HG03575 (cell line): ENCODE data around the gene PRR23E.

Experiments
- ATAC-seq: cut with Tn5 transposase; IDR thresholded peaks from one replicate; pipeline ENCODE4 v1.9.1; 2021; ENCODE audit not compliant: unreplicated experiment, insufficient number of reproducible peaks, low FRiP score; ENCODE audit errors: extremely low read depth

The PRR23E gene

GRCh38 chr3:127206154-127206553 is 13.2 kb downstream of the PRR23E start:
- no peak for ATAC-seq

DNA sequence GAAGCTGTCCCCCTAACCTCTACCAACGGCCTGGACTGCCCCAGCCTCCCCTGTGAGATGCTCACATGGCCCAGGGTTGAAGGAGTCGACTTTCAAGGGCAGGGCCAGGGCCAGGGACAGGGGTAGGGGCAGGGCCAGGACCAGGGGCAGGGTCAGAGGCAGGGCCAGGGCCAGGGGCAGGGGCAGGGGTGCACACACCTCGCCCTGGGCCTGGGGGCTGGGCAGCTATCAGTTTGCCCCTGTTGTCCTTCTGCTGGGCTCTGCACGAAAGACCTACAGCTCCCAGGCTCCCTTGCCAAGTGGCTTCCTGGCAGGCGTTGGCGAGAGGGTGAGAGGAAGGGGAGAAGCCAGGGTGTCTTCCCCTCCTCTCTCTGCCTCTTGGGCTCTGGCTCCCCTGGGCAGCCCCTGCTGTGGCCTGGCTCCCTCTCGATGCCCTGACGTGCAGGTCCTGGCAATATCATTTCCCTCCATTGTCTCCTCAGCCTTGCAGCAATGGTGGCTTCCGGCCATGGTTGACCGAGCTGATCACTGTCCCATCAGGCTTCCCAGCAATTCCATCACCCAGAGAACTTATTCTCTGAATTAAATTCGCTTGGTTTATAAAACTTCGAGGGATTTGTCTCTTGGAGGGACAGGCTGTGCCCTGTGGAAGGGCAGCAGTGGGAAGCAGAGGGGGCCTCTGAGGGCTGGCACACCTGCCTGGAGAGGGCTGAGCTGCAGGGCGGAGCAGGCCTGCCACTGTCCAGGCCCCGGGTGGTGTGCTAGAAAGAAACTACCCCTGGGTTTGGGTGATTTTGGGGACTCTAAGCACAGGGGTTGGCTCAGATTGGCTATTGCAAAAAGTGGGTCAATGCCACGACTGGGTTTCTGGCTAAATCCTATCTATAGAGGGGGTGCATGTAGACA is 13.9 kb downstream of the PRR23E start:
- no peak for ATAC-seq

- no peak for ATAC-seq
Observed at GRCh38 chr3:127207727-127208482, 15.0 kb downstream of the PRR23E start.

GRCh38 chr3:127208483-127209100 is 15.7 kb downstream of the PRR23E start:
- ATAC-seq = no peak

DNA sequence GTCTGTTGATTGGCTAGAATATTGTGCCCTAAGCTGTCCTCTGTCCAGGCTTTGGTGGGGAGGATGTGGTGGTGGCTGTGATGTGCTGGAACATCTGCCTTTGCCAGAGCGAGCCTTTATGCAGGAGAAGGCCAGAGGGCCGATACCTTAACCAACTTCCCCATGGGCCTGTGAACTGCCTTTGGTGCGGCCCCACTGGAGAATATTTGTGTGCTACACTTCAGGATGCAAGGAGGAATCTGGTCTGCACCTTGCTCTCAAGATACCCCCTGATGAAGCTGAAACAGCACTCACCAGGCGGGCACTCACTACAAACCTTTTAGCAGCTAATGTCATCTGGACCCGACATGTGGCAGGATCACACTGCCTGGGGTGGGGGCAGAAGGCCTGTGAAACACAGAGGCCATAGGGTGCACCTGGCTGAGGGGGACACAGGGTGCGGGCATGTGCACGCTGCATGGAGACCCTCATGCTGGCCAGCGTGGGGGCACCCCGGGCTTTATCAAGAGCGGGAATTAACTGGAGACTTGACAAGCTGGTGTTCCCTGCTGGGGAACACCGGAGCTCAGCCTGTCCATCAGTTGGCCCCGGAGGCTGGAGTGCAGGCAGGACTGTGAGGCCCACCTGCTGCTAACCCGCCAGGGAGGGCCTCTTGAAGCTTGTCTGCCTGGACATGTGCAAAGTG is 16.4 kb downstream of the PRR23E start:
- no peak for ATAC-seq

- ATAC-seq = no peak
Observed at GRCh38 chr3:127209840-127210653, 17.1 kb downstream of the PRR23E start.

GRCh38 chr3:127210654-127210943 is 17.7 kb downstream of the PRR23E start:
- ATAC-seq = no peak

- ATAC-seq = no peak
Observed at GRCh38 chr3:127211118-127212060, 18.5 kb downstream of the PRR23E start.

GRCh38 chr3:127212231-127212630 is 19.3 kb downstream of the PRR23E start:
- no peak for ATAC-seq

- ATAC-seq = no peak
Observed at GRCh38 chr3:127212711-127213110, 19.8 kb downstream of the PRR23E start.

GRCh38 chr3:127213381-127213918 is 20.5 kb downstream of the PRR23E start:
- ATAC-seq = no peak

DNA sequence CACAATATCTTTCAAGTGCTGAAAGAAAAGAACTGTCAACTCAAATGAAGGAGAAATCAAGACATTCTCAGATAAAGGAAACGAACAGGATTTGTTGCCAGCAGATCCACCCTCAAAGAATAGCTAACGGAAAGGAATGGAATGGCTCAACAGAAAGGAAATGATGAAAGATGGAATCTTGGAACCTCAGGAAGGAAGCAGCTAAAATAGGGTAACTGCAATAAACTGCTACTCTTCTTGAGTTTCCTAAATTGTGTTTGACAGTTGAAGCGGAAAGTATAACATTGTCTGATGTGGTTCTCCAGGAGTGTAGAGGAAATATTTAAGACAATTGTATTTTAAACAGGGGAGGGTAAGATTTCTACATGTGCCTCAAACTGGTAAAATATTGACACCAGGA is 22.0 kb downstream of the PRR23E start:
- no peak for ATAC-seq

DNA sequence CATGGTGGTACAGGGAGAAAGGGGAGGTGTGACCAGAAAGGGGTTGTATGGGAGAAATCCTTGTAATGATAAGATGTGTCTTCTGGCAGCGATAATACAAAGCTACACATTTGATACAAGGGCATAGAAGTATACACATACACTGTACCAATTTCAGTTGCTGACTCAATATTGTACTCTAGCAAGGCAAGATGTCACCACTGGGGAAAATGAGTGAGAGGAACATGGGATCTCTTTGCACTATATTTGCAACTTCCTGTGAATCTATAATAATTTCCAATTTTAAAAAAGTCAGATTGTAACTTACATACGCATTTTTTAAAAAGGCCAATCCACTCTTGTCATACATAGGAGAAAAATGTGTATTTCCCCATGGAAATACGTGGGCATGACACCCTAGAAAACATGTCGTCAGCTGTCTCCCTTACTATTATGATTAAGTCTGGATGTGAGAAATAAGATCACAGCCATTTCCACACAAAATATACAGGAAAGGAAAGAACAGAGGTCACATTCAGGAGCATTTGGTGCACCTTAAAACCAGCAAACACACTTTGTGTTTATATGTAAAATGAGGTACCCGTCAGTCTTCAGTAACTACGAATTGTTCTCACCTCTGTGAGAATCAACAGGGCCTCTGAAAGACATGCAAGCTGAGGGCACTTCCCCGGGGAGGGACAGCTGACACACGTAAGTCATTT is 22.9 kb downstream of the PRR23E start:
- no peak for ATAC-seq

DNA sequence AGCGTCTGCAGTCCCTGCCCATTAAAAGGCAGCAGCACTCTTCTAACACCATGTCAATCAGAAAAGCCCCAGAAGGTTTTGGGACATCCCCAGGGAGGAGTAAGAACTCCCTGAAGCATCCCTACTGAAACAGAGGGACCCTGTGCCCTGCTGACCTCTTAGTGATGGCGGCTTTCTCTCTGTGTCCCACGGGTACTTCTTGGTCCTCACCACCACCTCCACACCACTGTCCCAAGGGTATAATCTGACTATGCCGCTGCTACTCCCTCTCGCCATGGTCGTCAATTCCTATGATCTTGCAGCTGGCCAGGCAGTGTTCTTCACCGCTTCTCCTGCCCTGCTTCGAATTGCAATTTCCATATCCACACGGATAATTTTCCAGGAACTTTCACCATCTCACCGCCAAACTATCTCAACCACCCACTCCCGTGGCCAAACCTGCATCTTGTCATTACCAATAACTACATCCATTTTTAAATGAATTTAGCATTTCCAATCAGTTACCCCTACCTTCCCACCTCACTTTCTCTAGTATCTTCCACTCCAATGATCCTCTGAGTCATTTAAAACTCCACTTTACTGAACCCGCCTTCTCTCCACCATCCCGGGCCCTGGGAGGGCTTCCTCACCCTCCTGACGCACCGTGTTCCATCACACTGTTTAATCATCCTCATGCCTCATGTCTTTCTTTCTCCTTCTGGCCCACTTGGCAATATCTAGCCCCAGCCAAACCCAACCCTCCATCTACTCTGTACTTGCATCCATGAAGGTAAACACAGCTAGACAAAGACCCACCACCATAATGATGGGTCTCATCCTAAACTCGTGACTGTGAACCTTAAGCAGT is 23.7 kb downstream of the PRR23E start:
- no peak for ATAC-seq

DNA sequence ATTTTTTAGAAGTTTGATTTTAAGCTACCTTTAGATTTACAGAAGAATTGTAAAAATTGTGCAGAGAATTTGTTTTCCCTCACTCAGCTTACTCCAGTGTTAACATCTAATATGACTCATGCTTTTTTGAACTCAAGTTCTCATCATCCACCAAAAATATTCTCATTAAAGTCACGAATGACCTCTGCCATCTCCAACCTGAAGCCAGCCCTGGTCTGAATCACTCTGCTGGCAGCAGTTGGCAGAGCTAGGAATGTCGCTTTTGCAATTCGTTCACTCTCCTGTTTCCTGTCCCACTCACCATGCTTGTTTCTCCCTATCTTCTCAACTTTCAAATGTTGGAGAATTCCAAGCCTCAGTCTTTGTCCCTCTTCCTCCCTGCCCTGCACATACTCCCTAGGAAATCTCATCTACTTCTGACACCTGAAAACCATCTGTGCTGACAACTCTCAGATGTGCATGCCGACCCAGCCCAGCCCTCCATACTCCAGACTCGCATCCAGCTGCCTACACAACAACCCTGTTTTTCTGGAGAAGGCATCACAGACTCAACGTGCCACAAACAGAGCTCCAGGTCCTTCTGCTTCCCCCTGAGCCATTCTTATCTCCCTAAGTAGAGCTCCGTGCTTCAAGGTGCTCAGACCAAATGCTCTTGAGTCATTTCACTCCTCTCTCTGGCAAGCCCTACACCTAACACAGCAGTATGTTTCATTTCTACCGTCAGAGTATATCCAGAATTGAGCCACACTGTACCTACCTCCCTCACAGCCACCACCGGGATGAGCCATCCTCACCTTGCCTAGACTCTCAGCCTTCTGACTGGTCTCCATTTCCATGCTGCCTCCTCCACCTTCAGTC is 24.9 kb downstream of the PRR23E start:
- no peak for ATAC-seq
